Right cardiac atrium (tissue), 5 donors: Measurements from ENCODE around the gene FHIT. TPM values are rescaled to one million over a fixed set of nuclear protein-coding genes. Genes with fewer than 3 reads are reported as not detected.
A peak's percentile ranks its signal among the peaks of the same experiment; 100 is the strongest.

Experiments
- ATAC-seq, 2 donors: fragments of 200-7000 bp; cut with Tn5 transposase; one replicate each; pipeline versions ENCODE4 v1.8.0 to v1.9.1; 2020; ENCODE audit warnings: moderate library complexity in 2 of 2, mild to moderate bottlenecking in 1 of 2
- DNase-seq, 3 donors: peaks; one replicate each; pipeline ENCODE4 v3.0.0-alpha.2; 2020
- H3K27ac ChIP-seq: one replicate; pipeline ENCODE4 v1.5.1; 2013; ENCODE audit warnings: mild to moderate bottlenecking, low read length, control low read depth, moderate library complexity
- H3K27me3 ChIP-seq: one replicate; pipeline ENCODE4 v1.6.1; 2013; ENCODE audit not compliant: control insufficient read depth, insufficient read depth
- H3K4me1 ChIP-seq: one replicate; pipeline ENCODE4 v1.6.1; 2013; ENCODE audit warnings: low read length; ENCODE audit not compliant: control insufficient read depth, insufficient read depth
- H3K4me3 ChIP-seq: one replicate; pipeline ENCODE4 v1.5.1; 2013; ENCODE audit warnings: low read length, control low read depth
- H3K9me3 ChIP-seq: one replicate; pipeline ENCODE4 v1.6.1; 2013; ENCODE audit warnings: low read length; ENCODE audit not compliant: control insufficient read depth
- WGBS: extraction: QIAGEN DNeasy Blood & Tissue Kit; methylation state at CpG from one replicate; pipeline ENCODE4 v1.1.7; 2013; 5-methylcytosine and 5-hydroxymethylcytosine counted together
- intact Hi-C, 4 donors: fragments of 100-400 bp; cut with DNase I; formaldehyde crosslinking; loops; one replicate each; pipeline versions ENCODE4 v1.11.0 to v1.14.0; 2022 to 2023
- polyA plus RNA-seq: library from polyadenylated mRNA; stranded (reverse); fragments of 200-250 nt; gene quantifications from one replicate; pipeline ENCODE4 v1.2.3, GENCODE V29; 2013
- total RNA-seq, 4 donors: library from RNA; stranded (reverse); fragmentation: NEBNext Ultra II Directional; extraction: Animal tissue kit (Norgen Biotek cat#: 25700); gene quantifications; one replicate each; pipeline ENCODE4 v1.2.1, GENCODE V29; 2021
- donor health status: healthy with polysubstance abuse.
- donor health status: DM: no; HTN: yes; CAD: no.
- donor health status: DM: no; HTN: no; CAD: no.
- donor health status: DM: no; HTN: yes; CAD: no; lungs with severe emphysema.
- donor health status: DM: yes; HTN: yes; CAD: no.

Gene FHIT
- total and polyA plus RNA-seq, 5 donors = 16.5 to 25.8 (median 21.4) TPM

DNA sequence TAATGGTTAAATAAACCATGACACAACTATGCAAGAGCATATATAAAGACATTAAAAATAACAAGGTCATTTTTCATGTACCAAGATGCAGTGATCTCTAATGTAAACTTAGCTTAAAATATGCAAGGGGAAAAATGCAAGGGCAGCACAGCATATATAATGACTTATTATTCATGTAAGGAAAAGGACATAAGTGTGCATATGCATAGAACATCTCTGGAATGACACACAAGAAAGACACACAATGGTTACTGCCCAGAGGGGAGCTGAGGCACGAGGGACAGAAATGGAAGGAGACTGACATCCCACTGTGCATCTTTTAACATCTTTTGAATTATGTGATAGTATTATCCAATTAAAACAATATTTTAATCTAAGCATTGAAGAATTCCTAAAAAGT lies 79.0 kb downstream of the FHIT start:
- Histone ChIP-seq H3K27ac (no peak overlapping the region), H3K9me3 (no peaks in the 10 kb centered on the region), H3K4me1 (no peaks in the 10 kb centered on the region), H3K4me3 (no peak overlapping the region), H3K27me3 (no peaks in the 10 kb centered on the region)
- no peak for DNase-seq
- no peak for ATAC-seq
- intact Hi-C loops = no loop called here
- WGBS = 82% methylated on average over 1 of the region's 1 CpG

DNA sequence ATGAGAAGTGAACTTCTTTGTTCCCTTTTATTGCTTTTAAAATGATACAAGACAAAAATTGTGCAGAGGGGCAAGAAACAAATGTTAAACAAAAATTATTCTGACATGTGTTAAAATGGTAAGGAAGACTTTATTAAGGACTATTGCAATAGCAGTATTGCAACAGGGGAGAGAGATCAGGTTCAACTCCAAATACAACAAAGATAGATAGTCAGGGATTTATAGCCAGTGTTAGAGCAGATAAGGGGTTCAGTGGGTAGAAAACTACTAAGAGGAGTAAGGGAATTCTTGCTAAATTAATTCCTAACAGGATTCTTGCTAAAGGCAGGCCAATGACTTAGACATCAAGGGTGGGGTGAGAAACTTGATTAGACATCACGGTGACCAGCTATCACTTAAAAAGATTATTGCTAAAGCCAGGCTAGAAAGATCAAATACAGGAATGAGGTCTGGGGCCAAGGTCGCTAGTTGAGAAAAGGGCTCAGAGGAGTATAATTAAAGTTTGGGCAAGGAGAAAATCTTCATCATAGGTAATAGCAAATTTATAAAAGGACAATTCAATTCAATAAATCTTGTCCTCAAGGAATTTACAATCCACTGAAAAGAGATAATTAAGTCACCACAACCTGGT lies 81.5 kb downstream of the FHIT start:
- H3K9me3 ChIP-seq = no peaks in the 10 kb centered on the region
- ATAC-seq = no peak
- DNase-seq = no peak
- WGBS = 80% methylated on average over 2 of the region's 2 CpGs
- no peak overlapping the region for H3K4me3 ChIP-seq
- no peaks in the 10 kb centered on the region for H3K4me1 ChIP-seq
- H3K27me3 ChIP-seq = no peaks in the 10 kb centered on the region
- intact Hi-C loops = no loop called here
- no peak overlapping the region for H3K27ac ChIP-seq

DNA sequence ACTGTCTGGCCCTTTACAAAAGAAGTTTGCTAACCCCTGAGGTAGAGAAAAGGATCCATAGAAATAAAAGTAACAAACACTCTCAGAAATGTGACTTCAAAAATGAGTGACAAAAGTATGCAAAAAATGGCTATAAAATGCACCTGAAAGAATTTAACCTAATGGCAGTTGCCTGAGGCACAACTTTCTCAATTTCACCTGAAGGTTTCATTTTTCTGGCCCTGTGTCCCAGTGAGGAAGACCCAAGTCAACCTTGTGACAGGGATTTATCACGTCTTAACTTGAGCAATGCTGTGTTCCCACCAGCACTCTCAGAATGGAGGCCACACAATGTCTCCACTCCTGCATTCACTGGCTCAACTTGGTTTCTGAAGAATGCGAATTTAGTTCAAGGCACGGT lies 83.0 kb downstream of the FHIT start:
- no peaks in the 10 kb centered on the region for H3K27me3 ChIP-seq
- 91% methylated on average over 3 of the region's 3 CpGs for WGBS
- H3K27ac ChIP-seq = no peak overlapping the region
- H3K4me3 ChIP-seq = no peak overlapping the region
- H3K9me3 ChIP-seq = no peaks in the 10 kb centered on the region
- no peaks in the 10 kb centered on the region for H3K4me1 ChIP-seq
- intact Hi-C loops = no loop called here
- no peak for ATAC-seq
- no peak for DNase-seq

DNA sequence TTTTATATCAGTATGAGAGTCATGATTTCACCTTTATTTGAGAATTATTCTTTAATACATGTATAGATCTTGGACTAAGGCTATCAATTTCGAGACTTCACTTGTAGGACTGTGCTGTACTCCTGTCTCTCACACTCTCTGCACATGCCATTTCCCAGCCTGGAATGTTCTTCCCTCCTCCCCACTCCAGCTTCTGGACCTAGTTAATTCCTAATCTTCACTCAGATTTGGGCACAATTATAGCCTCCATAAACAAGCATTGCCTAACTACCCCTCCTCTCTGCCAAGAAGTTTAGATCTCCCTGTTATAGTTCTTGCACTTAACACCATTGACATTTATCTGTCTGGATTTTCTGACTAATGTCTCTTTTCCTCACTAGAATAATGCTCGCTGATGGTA lies 88.3 kb downstream of the FHIT start:
- Histone ChIP-seq H3K27ac (no peak overlapping the region), H3K4me3 (no peak overlapping the region), H3K9me3 (no peaks in the 10 kb centered on the region), H3K4me1 (no peaks in the 10 kb centered on the region), H3K27me3 (no peaks in the 10 kb centered on the region)
- ATAC-seq = no peak
- no peak for DNase-seq
- intact Hi-C loops = no loop called here
- 79% methylated on average over 2 of the region's 2 CpGs for WGBS

DNA sequence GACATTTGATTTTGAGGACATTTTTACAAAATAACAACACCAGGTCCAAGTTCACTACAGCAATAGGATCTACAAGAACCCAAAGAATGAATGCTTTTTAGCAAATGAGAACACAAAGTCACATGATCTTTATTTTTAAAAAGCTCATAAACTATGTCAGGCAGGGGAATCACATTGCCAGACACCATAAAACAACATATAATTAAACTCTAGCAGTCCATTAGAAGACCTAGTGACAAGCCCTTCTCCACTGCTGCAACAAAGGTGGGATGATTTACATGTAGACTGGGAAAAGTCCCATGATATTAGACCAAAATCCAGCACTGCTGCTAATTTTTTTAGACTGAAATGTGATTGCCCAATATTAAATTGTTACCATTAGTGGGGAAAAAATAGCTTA lies 92.6 kb downstream of the FHIT start:
- peaks cover 2% of the 10 kb centered on the region for H3K4me1 ChIP-seq
- no peak overlapping the region for H3K4me3 ChIP-seq
- DNase-seq (no peak), ATAC-seq (no peak)
- no peaks in the 10 kb centered on the region for H3K9me3 ChIP-seq
- H3K27me3 ChIP-seq = no peaks in the 10 kb centered on the region
- intact Hi-C loops = no loop called here
- H3K27ac ChIP-seq = no peak overlapping the region

DNA sequence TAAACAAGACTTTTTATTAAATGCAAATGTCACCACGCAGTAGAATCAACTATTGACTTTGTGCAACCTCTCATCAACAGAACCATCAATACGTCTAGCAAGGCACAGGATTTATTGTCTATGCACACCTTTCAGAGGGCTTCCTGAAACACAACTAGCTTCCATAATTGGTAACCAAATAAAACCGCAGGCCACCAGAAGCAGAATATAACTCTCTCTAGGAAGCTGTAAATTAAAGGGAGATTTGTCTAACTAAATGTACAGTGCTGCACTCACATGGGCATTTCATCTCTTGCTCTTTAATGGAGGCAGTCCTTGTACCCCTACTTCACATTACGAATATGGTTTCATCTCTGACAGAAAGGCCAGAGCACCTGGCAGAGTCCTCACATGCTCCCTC lies 93.0 kb downstream of the FHIT start:
- Histone ChIP-seq H3K4me1 (peaks cover 2% of the 10 kb centered on the region), H3K9me3 (no peaks in the 10 kb centered on the region), H3K27ac (no peak overlapping the region), H3K27me3 (no peaks in the 10 kb centered on the region), H3K4me3 (no peak overlapping the region)
- DNase-seq (no peak), ATAC-seq (no peak)
- WGBS = 86% methylated on average over 4 of the region's 4 CpGs
- intact Hi-C loops = no loop called here

DNA sequence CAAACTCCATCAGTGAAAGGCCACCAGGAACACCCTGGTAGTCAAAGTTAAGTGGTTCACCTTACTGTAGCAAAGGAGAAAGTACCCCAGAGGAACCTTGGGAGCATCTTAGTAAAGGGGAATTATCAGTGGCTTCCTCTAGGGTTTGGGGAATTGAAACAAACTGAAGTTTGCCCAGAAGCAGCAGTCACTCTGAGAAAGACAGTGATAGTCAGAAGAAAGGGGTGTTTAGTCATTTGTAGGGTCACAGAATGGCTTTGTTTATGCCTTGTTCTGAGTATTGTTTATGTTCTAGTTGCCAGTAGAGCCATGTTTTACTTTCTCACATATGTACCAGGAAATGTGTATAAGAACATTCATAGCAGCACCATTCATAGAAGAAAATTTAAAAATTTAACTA lies 93.8 kb downstream of the FHIT start:
- DNase-seq (no peak), ATAC-seq (no peak)
- no peaks in the 10 kb centered on the region for H3K27me3 ChIP-seq
- peaks cover 2% of the 10 kb centered on the region for H3K4me1 ChIP-seq
- H3K27ac ChIP-seq = no peak overlapping the region
- no peaks in the 10 kb centered on the region for H3K9me3 ChIP-seq
- no peak overlapping the region for H3K4me3 ChIP-seq
- intact Hi-C loops = no loop called here

DNA sequence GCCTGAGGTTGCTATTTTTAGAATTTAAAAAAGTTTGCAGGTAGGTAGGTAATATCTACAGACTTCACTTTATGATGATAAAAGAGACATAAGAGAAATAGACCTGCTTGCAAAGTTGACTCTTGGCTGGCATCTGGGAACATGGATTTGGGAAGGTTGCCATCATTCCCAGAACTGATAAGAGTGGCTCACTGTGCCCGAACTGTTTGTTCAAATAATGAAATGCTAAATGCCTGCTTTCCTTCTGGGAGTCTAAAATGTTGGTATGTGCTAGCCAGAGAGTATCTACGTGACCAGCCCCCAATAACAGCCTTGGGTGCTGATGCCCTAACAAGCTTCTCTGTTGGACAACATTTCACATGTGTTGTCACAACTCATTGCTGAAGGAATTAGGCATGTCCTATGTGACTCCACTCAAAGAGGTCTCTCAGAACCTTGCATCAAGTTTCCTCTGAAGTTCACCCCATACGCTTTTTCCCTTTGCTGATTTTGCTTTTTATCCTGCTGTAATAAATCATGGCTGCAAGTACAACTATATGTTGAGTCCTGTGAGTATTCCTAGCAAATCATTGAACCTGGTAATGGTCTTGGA lies 95.5 kb downstream of the FHIT start:
- ATAC-seq (peak; percentile 61 to 80), DNase-seq (peak in 1 of 3 donors; percentile 45)
- Histone ChIP-seq H3K4me3 (no peak overlapping the region), H3K27ac (peak overlapping the region; percentile 77), H3K27me3 (no peaks in the 10 kb centered on the region), H3K9me3 (no peaks in the 10 kb centered on the region), H3K4me1 (peaks cover 2% of the 10 kb centered on the region)
- 52% methylated on average over 3 of the region's 3 CpGs for WGBS
- intact Hi-C loops = no loop called here

DNA sequence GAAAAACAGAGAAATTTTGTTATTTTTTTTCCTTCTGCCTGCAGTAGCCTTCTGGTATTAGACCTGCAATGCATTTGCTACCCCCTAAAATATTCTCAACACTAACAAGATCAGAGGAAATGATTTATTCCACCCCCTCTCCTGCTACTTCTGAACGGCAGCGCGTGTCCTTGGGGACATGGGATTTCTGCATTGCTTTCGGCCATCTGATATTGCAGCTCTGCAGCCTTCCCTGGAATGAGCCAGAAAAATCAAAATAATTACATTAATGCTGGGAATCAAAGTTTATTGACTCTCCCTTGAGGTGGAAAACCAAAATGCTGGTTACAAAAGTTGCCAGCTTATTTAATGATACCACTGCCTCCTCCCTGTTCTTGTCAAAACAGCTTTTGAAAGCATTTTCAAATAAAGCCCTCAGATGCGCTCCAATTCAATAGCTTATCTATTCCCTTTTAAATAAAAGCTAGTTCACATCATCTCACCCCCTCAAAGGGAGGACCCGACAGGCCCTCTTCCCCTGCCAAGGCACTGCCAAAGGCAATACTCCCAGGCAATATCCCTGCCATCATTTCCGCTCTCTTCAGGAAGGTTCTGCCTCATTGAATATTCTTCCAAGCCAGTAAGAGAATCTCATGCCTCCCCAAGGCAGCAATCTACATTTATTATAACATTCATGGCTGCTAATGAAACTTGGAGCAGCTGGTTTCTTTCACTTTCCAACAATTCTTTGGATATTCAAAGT lies 96.6 kb downstream of the FHIT start:
- Histone ChIP-seq H3K4me3 (no peak overlapping the region), H3K27me3 (no peaks in the 10 kb centered on the region), H3K9me3 (no peaks in the 10 kb centered on the region), H3K4me1 (peaks cover 2% of the 10 kb centered on the region), H3K27ac (no peak overlapping the region)
- ATAC-seq (peak; percentile 60 to 63), DNase-seq (no peak)
- 47% methylated on average over 7 of the region's 7 CpGs for WGBS
- intact Hi-C loops = no loop called here

DNA sequence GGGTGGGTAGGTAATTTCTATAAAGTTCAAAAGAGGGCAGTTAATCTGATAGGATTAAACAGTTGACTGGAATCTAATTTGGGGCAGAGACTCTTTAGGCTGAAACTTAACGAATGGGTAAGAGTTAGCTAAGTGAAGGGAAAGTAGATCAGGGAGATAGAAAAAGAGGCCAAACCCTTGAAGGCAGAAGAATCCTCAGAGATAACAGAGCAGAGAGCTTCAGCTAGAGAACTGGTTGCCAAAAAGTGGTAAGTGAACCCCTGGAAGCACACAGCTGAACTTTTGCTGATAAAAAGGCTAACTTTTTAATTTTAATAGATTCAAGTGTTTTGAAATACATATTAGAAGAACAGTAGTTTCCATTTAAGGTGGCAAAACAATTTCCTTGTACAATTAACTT lies 99.2 kb downstream of the FHIT start:
- Histone ChIP-seq H3K27me3 (no peaks in the 10 kb centered on the region), H3K9me3 (no peaks in the 10 kb centered on the region), H3K4me3 (no peak overlapping the region), H3K27ac (no peak overlapping the region), H3K4me1 (peaks cover 2% of the 10 kb centered on the region)
- intact Hi-C loops = no loop called here
- ATAC-seq = no peak
- no peak for DNase-seq
- 80% methylated on average over 1 of the region's 1 CpG for WGBS

DNA sequence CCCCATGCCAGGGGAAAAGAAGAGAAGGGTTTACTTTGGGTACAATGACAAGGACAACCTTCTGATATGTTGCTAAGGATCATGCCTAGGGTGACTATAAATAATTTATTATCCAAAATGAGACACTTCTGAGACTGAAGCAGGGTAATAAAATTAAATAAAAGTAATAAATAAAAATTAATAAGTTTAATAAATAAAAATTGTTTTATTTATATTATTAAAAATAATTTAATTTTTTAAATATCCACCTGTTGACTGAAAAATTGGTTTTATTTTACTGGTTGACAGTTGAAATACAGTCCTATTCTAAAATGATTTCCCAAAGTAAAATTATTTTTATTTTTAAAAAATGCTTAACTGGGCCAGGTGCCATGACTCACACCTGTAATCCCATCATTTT lies 102.0 kb downstream of the FHIT start:
- Histone ChIP-seq H3K27me3 (no peaks in the 10 kb centered on the region), H3K4me3 (no peak overlapping the region), H3K4me1 (no peaks in the 10 kb centered on the region), H3K9me3 (no peaks in the 10 kb centered on the region), H3K27ac (no peak overlapping the region)
- ATAC-seq (no peak), DNase-seq (no peak)
- intact Hi-C loops = no loop called here
